K562 (cell line): Measurements from ENCODE around the gene PTOV1. TPM values are rescaled to one million over a fixed set of nuclear protein-coding genes. Genes with fewer than 3 reads are reported as not detected.
A peak's percentile ranks its signal among the peaks of the same experiment; 100 is the strongest.

Experiments
- C11orf30 ChIP-seq: fragments of 450-650 bp; IDR thresholded peaks from 2 replicates; pipeline ENCODE4 v1.6.1; 2016; ENCODE audit warnings: low read depth, mild to moderate bottlenecking
- CCAR2 ChIP-seq: fragments of 200-400 bp; formaldehyde crosslinking; IDR thresholded peaks from 2 replicates; pipeline ENCODE4 v1.6.1; 2017; ENCODE audit warnings: mild to moderate bottlenecking, low read depth, low read length
- EP400 ChIP-seq: fragments of 450-650 bp; IDR thresholded peaks from 2 replicates; pipeline ENCODE4 v1.6.1; 2017; ENCODE audit warnings: antibody characterized with exemption, mild to moderate bottlenecking, moderate library complexity
- FOXA1 ChIP-seq: fragments of 450-650 bp; IDR thresholded peaks from 2 replicates; pipeline ENCODE4 v1.6.1; 2016; ENCODE audit warnings: mild to moderate bottlenecking, borderline replicate concordance
- GABPA ChIP-seq: fragments of 200-800 bp; sonication (Bioruptor generic); conservative IDR thresholded peaks from 2 replicates; pipeline ENCODE4 v1.6.1; 2016; ENCODE audit warnings: low read depth, missing genetic modification characterization, missing compliant biosample characterization
- KHSRP ChIP-seq: fragments of 450-650 bp; IDR thresholded peaks from 2 replicates; pipeline ENCODE4 v1.6.1; 2017
- LARP7 ChIP-seq: fragments of 450-650 bp; IDR thresholded peaks from 2 replicates; pipeline ENCODE4 v1.6.1; 2016
- NCOA4 ChIP-seq: fragments of 450-650 bp; IDR thresholded peaks from 2 replicates; pipeline ENCODE4 v1.6.1; 2018; ENCODE audit warnings: mild to moderate bottlenecking; ENCODE audit not compliant: partially characterized antibody
- SLC30A9 ChIP-seq: fragments of 250-450 bp; sonication (Bioruptor Pico); IDR thresholded peaks from 2 replicates; pipeline ENCODE4 v1.8.0; 2022; ENCODE audit warnings: mild to moderate bottlenecking, moderate library complexity
- SRSF3 ChIP-seq: fragments of 200-400 bp; formaldehyde crosslinking; IDR thresholded peaks from 2 replicates; pipeline ENCODE4 v1.6.1; 2016; ENCODE audit warnings: mild to moderate bottlenecking, low read length, moderate library complexity; ENCODE audit not compliant: insufficient read depth
- TFE3 ChIP-seq: fragments of 450-650 bp; formaldehyde crosslinking; IDR thresholded peaks from 2 replicates; pipeline ENCODE4 v1.4.0; 2020; ENCODE audit warnings: mild to moderate bottlenecking, mixed read lengths
- ZBTB8A ChIP-seq: fragments of 450-650 bp; IDR thresholded peaks from 2 replicates; pipeline ENCODE4 v1.6.1; 2018; ENCODE audit warnings: mild to moderate bottlenecking, moderate library complexity; ENCODE audit not compliant: partially characterized antibody
- ZNF280A ChIP-seq: fragments of 450-650 bp; IDR thresholded peaks from 2 replicates; pipeline ENCODE4 v1.6.1; 2018; ENCODE audit warnings: mild to moderate bottlenecking, low read depth; ENCODE audit not compliant: partially characterized antibody
- ZNF318 ChIP-seq, 2 experiments: fragments of 450-650 bp; IDR thresholded peaks; 2 replicates each; pipeline ENCODE4 v1.6.1; 2016; ENCODE audit warnings: mild to moderate bottlenecking in 2 of 2, borderline replicate concordance in 1 of 2, low read depth in 1 of 2, moderate library complexity in 1 of 2
- polyA plus RNA-seq, 8 experiments: library from polyadenylated mRNA; depleted of rRNA in 4 of 8; stranded (reverse) in 5 of 8; unstranded in 3 of 8; fragments of >200 nt; fragmentation: Nextera tagmentation in 2 of 8; fragmentation: Illumina TruSeq in 1 of 8; extraction: Ambion mirVana in 2 of 8; extraction: Trizol in 1 of 8; gene quantifications; 2 replicates each; pipeline versions ENCODE4 v1.2.1 to v1.2.3, GENCODE V29; 2011 to 2014; ENCODE audit warnings: inconsistent platforms in 1 of 8, missing spikeins in 1 of 8
- total RNA-seq, 7 experiments: library from RNA; depleted of rRNA in 6 of 7; stranded (reverse); fragments of >200 nt in 6 of 7; fragmentation: Illumina TruSeq in 2 of 7; extraction: Trizol in 2 of 7; gene quantifications; 2 replicates each; pipeline versions ENCODE4 v1.2.1 to v1.2.3, GENCODE V29; 2011 to 2021; ENCODE audit warnings: low replicate concordance in 1 of 7

Gene PTOV1
- total and polyA plus RNA-seq, 9 of the 15 experiments (the other 6 are each of a cell fraction or from before 2014, with no cell fraction given): 4.9 to 169 (median 43.5) TPM

- TF ChIP-seq ZNF318 (IDR thresholded peaks at IDR 0.05; ENCODE audit: borderline replicate concordance in 1 of 2, low read depth in 1 of 2) (no peak), ZBTB8A (no peak), SLC30A9 (CRISPR knock-in tag) (no peak), SRSF3 (no peak), GABPA (peak; percentile 53; the same call in 1 of the 2 replicates), ZNF280A (no peak), EP400 (peak; percentile 96), LARP7 (no peak; the same call in 1 of the 2 replicates), CCAR2 (no peak), KHSRP (no peak), C11orf30 (peak; percentile 38; the same call in 1 of the 2 replicates), NCOA4 (no peak), FOXA1 (no peak), TFE3 (no peak)
Measured at GRCh38 chr19:49850487-49851342, at the start of gene PTOV1 (continued).
